ENCODE data around the gene CUEDC1. TPM values are rescaled to one million over a fixed set of nuclear protein-coding genes. Genes with fewer than 3 reads are reported as not detected.

CUEDC1 gene
- total and polyA plus RNA-seq, 2 of the 13 experiments (the other 11 are each of a cell fraction or from before 2014, with no cell fraction given), result 7.4 to 12.9 TPM

- TF ChIP-seq PBX3 (CRISPR knock-in tag; IDR thresholded peaks at IDR 0.05; ENCODE audit: borderline replicate concordance) (peak; percentile 81), ZSCAN25 (CRISPR knock-in tag; IDR thresholded peaks at IDR 0.05) (no peak), ZNF280B (CRISPR knock-in tag; IDR thresholded peaks at IDR 0.05; ENCODE audit: borderline replicate concordance) (no peak), TEF (CRISPR knock-in tag; IDR thresholded peaks at IDR 0.05) (peak; percentile 42; the same call in 1 of the 2 replicates), HMG20B (CRISPR knock-in tag; conservative IDR thresholded peaks at IDR 0.05) (0 out of 2 replicates have a peak, but pooled peaks have one; percentile 19), GFI1 (CRISPR knock-in tag; IDR thresholded peaks at IDR 0.05; ENCODE audit: borderline replicate concordance) (peak; percentile 6; the same call in 1 of the 2 replicates), ZNF451 (CRISPR knock-in tag; IDR thresholded peaks at IDR 0.05) (peak; percentile 20), ZNF670 (CRISPR knock-in tag; IDR thresholded peaks at IDR 0.05; ENCODE audit: borderline replicate concordance) (peak; percentile 49; the same call in 1 of the 2 replicates), ZNF331 (CRISPR knock-in tag; IDR thresholded peaks at IDR 0.05) (no peak), SKI (IDR thresholded peaks at IDR 0.05; ENCODE audit: partially characterized antibody) (peak; percentile 50), ZNF614 (CRISPR knock-in tag; IDR thresholded peaks at IDR 0.05; ENCODE audit: borderline replicate concordance) (no peak), CTCF (CRISPR knock-in tag; IDR thresholded peaks at IDR 0.05) (peak; percentile 12; the same call in 1 of the 2 replicates), TAF15 (IDR thresholded peaks at IDR 0.05; ENCODE audit: low read depth, low read length, poor library complexity, severe bottlenecking) (no peak), TFAP4 (IDR thresholded peaks at IDR 0.05; ENCODE audit: borderline replicate concordance, low read depth) (no peak), CREM (IDR thresholded peaks at IDR 0.05) (no peak), CREM (CRISPR knock-in tag; IDR thresholded peaks at IDR 0.05) (no peak), ZBTB46 (CRISPR knock-in tag; IDR thresholded peaks at IDR 0.05; ENCODE audit: borderline replicate concordance) (peak; percentile 75; the same call in 1 of the 2 replicates), ZNF205 (CRISPR knock-in tag; IDR thresholded peaks at IDR 0.05) (no peak)
Observed at GRCh38 chr17:57987581-57988300, 32.5 kb upstream of the CUEDC1 start, which contains the start of gene VEZF1 (continued).

All from HepG2 (cell line).